ENCODE measurements around the gene MAGI2.

Gene MAGI2

DNA sequence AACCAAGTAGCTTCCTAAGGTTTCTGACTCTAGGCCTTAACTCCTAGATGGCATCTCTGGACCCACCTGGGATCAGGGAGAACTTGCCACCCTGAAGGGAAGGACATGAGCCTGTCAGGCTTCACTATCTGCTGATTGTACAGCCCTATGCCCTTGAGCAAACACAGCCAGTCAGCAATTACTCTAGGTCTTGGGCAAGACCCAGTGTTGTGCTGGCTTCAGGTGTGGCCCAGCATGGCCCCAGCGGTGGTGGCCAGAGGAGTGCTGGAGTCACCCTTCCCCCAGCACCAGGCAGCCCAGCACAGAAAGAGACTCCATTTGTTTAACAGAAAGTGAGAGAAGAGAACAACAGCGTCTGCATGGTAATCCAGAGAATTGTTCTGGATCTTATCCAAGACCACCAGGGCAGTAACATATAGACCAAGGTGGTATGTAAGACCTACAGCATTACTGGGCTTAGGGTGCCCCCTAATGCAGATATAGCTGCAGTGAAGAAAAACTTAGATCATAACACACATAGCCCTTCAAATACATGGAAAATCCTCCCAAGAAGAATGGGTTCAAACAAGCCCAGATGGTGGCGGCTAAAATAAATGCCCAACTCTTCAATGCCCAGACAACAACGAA, 207.7 kb downstream of the MAGI2 start:
- no peak for DNase-seq (ENCODE audit: low read depth)

DNA sequence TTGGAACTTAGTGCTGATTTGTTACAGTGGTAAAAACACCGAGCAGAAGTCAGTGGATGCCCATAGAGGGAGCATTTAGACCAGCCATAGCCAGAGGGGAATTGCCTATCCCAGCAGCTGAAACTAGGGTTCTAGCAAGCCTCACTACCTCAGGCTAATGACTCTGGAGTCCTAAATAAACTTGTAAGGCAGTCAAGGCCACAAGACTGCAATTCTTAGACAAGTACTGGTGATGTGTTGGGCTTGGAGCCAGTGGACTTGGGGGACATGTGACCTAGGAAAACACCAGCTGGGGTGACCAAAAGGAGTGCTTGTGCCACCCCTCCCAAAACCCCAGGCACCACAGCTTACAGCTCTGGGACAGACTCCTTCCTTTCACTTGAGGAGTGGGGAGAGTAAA, 209.0 kb downstream of the MAGI2 start:
- no peak for DNase-seq (ENCODE audit: low read depth)

DNA sequence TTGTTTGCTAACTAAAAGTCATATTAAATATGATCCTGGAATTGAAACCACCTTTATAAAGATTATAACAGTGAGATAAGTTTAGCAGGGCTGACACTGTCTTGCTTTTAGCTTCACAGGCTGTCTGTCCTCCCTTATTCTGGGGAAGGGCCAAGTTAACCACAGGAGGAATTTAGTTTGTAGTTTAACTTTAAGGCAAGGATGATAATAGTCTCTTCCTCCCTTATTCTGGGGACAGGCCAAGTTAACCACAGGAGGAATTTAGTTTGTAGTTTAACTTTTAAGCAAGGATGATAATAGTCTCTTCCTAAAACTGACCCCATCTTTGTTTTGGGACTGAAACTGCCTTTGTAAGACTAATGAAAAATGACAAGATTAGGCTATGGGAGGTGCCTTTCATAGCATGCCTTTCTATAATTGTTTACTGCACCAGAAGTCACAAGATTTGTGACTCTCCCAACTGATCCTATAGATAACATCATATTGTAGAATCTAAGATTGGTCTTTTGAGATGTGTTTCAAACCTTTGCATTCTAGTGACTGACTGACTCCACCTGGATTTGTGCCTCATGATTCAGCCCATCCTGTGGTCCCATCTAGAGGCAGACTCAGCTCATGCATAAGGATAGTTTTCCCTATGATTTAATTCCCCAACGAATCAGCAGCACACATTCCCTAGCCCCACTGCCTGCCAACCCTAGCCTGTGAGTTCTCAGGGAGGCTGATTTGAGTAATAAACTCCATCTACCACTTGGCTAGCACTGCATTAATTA, 212.0 kb downstream of the MAGI2 start:
- DNase-seq (ENCODE audit: low read depth): no peak

DNA sequence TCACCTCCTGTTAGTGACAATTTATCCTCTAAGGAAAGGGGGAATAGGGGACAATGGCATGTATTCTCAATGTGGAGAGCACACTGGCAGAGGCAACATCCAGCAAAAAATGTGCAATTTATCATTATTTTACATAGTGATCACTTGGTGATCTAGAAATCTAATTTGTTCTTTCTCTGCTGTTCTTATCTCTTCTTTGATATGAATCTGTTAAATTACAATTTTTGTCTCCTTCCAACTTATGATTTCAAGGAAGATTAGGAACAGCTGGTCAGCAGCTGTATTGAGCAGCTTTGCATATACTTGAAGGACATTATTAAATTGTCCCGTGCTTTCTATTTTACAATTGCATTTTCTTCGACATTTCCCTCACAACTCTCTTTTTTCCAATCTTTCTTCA, 213.1 kb downstream of the MAGI2 start:
- DNase-seq (ENCODE audit: low read depth): no peak

DNA sequence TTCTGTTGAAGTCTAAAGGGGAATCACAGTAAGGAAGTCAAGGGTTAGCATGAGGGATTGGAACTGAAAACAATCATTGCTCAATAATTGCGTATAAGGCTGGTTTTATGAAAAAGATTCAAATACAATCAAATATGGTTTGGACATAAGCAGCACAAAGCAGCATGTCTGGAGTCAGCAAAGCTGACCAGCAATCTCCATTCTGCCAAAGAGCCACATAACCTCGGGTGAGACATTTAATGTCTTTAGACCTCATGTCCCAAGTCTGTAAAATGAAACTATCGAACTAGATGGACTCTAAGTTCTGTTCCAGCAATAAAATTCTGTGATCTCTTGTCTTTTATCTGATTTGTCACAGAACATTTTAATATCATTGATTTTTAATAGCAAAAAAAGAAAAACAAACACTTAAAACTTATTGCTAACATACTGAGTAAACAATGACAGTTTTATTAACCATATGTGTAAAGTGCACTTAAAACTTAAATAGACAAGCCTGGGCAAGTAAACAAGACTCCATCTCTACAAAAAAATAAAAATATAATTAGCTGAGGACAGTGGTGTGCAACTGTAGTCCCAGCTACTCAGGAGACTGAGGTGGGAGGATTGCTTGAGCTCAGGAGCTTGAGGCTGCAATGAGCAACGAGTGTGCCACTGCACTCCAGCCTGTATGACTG, 217.0 kb downstream of the MAGI2 start:
- no peak for DNase-seq (ENCODE audit: low read depth)

DNA sequence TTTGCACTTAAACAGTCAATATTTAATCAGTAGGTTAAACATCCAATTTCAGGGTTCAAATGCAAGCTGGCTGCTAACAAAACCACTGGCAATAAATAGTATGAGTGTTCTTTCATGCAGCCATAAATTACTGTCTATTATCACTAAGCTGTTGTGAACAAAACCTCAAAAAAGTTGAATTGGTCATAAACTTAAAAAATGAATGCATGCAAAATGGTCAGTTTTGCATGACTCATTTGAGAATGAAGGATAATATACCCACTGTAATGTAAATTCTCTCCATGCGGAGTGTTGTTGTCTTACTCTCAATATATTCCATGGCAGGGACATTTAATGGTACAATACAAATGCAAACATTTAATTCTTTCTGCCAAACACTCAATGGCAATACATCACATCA, 226.4 kb downstream of the MAGI2 start:
- no peak for DNase-seq (ENCODE audit: low read depth)

DNA sequence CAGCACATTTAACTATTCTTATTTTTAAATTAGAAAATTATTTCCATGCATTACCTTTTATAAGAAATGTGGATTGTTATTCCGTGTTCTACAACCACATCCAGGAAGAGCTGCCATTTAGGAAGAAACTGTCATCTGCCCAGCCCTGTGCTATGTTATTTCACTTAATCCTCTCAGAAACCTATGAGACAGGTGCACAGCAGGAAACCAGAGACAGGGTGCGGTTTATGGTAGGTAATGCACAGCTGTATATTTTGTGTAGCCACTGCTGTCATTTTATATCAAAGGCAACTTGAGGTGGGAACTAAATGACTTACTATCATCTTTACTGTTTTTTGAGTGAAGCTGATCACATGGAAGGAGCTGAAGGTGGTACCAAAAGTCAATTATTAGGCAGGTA, 232.3 kb downstream of the MAGI2 start:
- no peak for DNase-seq (ENCODE audit: low read depth)

DNA sequence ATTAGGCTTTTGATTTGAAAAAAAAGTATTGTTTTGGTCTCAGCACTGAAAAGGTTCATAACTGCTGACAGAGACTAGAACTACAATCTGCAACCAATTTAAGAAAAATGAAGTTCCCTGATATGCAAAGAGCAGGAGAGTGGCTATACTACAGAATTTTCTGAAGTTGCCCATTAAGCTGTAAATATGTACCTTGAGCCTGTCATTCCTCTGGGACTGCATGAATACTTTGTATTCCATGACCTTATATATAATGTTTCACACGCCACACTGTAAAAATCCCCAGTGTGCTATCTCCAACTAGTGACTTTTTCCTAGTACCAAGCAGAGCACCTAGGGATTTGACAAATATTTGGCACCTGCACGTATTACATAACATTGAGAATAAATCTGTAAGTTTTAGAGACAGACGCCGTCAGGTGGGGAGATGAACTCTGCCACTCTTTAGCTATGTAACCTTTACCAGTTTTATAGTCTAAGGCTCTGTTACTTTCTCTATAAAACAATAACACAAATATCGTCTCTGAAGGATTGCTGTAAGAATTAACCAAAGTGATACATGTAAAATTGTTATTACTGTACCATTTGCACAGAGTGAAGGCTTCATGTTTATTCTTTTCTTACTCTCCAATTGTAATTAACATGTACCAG, 235.4 kb downstream of the MAGI2 start:
- no peak for DNase-seq (ENCODE audit: low read depth)

DNA sequence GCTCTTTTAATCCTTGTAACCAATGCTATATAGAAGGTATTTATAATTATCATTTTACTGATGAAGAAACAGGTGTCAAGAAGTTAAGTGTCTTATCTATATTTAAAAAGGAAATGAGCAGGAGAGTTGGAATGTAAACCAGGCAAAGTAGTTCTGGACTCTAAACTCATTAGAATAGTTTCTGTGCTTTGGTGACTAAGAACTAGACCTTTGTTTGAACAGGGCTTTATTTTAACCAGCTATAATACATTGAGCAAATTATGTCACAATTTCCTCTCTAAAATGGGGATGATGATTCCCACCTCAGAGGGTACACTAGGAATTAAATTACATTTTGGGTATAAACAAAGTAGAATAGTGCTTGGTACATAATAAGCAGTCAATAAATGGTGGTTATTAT, 236.0 kb downstream of the MAGI2 start:
- no peak for DNase-seq (ENCODE audit: low read depth)

DNA sequence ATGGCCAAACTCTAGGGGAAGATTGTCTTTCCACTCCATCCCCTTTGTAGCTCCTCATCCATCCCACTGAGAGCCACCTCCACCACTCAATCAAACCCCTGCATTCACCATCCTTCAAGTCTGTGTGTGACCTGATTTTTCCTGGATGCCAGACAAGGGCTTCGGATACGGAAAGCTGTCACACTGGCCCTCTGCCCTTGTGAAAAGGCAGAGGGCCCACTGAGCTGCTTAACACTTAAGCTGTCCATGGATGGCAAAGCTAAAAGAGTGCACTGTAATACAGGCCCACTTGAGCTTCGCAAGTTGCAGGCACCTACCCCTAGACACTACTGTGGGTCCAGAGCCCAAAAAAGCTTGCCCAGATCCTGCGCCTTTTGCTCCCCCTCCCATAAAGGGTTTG, 237.2 kb downstream of the MAGI2 start:
- DNase-seq (ENCODE audit: low read depth): no peak

DNA sequence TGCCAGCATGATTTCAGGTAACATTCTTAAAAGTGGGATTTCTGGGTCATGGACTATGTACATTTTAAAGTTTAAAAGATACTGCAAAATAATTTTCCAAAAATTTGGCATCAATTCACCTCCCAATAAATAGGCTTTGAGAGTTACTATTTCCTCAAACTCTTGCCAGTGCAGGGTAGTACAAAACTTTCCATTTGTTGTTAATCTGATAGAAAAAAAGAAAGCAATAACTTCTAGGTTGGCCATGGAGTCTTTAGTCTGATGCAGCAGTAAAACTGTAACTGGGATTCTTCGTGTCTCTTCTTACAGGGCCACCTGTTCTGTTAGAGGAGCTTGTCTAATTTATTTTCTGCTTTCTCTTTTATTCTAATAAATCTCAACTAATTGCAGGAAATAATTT, 241.1 kb downstream of the MAGI2 start:
- no peak for DNase-seq (ENCODE audit: low read depth)

DNA sequence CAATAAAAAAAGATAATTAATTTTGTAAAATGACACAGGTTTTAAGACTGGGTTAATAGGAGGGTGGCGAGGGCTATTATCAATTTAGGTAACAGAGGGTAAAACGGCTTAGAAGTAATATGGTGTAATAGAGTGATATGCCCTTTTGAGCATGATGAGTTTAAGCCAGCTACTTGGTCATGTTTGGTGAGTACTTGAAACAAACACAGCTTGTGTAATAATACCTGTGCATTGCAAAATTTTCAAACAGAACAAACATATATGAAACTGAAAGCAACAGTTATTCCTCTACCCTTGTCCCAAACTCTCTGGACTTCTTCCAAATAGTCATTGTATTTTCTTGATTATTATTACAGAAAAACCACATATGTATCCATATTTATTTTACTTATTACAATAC, 241.7 kb downstream of the MAGI2 start:
- DNase-seq (ENCODE audit: low read depth): no peak

DNA sequence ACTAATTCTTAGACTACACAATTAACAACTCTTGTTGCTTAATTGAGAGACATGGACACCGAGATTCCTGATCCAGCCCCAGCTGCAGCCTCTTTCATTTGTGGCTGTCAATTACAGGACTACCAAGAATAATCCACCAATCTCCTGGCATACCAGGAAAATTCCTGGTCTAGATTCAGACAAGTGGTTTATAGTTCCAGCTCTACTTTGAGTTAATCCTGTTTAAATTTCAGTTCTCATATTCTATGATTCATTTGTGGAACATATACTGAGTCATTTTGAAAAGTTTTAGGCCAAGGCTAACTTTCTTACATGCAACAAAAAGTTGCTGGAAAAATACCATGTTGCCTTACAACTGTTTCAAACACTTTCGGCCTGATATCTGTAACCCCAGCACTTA, 253.5 kb downstream of the MAGI2 start:
- DNase-seq (ENCODE audit: low read depth): no peak

DNA sequence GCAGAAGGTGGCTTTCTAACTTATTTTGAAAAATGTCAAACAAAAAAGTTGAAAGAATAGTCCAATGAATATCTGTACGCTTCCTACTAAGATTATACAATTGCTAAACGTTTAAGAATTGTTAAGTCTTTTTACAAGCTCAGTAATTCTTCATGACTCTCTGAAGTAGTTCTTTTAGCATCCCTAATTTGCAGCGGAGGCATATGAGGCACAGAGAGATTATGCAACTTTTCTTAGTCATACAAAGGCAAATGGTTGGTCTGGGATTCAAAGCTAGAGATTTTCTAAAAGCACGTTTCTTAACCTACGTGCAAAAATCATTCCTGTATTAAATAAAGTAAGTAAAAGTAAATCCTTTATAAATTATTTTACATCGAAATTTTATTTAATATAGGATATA, 254.2 kb downstream of the MAGI2 start:
- no peak for DNase-seq (ENCODE audit: low read depth)

DNA sequence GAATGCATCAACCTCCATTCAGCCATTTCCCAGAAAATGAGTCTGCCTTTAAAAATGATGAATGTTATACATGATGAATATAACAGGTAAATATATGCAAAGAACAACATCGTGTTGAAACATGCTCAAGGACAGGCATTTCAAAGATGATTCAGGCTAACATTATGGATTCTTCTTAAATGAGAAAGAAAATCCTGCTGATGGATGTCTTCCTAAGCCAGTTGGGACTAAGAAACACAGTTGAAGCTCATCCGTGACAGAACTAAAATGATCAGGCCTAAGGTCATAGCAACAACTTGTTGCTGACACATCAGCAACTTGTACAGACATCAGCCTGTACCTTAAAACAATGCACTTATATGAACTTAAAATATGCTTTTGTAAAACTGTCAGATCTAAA, 267.9 kb downstream of the MAGI2 start:
- DNase-seq (ENCODE audit: low read depth): no peak

DNA sequence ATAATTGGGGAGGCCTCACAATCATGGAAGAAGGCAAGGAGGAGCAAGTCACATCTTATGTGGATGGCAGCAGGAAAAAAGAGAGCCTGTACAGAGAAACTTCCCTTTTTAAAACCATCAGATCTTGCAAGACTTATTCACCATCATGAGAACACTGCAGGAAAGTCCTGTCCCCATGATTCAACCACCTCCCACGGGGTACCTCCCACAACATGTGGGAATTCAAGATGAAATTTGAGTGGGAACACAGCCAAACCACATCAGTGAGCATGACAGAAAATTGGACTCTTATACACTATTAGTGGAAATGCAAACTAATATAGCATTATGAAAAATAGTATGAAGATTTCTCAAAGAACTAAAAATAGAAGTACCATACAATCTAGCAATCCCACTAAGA, 271.2 kb downstream of the MAGI2 start:
- no peak for DNase-seq (ENCODE audit: low read depth)

DNA sequence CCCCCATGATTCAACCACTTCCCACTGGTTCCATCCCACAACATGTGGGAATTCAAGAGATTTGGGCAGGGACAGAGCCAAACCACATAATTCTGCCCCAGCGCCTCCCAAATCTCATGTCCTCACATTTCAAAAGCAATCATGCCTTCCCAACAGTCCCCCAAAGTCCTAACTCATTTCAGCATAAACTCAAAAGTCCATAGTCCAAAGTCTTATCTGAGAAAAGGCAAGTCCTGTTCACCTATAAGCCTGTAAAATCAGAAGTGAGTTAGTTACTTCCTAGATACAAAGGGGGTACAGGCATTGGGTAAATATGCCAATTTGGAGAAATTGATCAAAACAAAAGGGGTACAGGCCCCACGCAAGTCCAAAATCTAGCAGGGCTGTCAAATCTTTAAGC, 272.9 kb downstream of the MAGI2 start:
- no peak for DNase-seq (ENCODE audit: low read depth)

DNA sequence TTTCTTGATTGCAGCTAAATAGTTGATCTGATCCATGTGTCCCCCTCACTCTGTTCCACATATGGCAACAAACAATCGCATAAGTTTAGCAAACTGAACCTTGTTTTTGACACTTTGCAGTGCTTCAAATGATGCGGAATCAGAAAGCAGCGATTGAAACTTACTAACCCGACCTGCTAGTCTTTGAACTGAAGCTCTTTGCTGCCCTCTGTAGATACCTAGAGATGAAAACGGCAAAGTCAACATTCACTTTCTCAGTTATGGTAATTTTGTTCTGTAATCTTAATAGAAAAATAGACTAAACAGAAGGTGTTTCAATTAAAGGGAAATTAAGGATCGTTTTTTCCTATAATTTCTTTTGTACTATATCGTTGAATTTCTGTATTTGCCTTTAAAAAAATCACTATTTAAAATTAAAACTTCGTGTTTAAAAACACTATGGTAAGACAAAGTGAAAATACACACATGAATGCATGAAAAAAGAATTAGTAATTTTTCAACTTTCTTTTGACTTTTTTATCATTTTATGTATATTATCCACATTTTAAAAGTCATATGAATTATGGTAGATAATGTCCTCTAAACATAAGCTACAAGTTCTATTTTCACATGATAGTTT, 276.5 kb downstream of the MAGI2 start:
- no peak for DNase-seq (ENCODE audit: low read depth)

DNA sequence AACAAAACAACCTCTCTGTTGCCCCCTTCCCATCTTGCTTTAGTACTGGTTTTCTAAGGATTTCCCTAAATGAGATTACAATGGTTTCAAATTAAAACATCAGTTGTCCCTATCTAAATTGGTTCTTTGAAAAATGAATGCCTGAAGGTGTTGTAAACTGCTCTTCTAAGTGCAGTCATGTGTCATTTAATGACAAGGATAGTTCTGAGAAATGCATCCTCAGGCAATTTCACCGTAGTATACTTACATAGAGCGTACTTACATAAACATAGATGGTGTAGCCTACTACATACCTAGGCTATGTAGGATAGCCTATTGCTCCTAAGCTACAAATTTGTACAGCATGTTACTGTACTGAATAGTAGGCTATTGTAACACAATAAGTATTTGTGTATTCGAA, 278.1 kb downstream of the MAGI2 start:
- DNase-seq (ENCODE audit: low read depth): no peak

DNA sequence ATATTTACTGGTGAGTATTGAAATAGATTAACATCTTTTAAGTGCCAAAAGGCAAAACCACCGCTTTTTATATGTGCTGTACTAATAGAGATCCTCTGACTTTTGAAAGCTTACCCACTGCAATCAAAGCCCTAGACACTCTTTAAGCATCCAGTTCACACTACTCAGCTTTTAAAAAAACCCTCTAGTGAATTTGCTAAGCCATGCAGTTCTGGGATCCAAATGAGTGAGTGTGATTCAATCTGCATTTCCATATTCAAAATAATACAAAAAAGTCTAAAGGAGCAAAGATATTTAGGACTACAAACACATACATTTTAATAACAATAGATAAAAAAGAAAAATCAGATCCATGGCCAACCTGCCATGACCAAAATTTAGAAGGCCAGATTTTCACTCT, 288.2 kb downstream of the MAGI2 start:
- DNase-seq (ENCODE audit: low read depth): no peak

DNA sequence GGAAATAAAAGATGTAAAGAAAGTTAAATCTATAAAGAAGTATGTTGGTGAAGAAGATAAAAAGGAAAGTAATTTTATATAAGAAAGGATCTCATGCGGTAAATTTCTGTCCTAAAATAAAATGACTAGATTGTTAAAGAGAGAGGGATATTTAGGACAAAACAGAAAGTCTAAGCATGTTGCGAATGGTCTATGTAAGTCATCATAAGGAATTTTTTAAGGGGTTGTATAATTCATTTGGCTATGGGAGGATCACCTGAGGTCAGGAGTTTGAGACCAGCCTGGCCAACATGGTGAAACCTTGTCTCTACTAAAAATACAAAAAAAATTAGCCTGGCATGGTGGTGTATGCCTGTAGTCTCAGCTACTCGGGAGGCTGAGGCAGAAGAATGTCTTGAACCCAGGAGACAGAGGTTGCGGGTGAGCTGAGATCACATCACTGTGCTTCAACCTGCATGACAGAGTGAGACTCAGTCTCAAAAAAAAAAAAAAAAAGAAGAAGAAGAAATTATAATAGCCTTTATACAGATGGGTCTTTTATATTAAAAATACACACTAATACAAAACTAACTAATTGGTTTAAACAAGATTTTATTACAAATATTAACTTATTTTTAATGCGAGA, 294.3 kb downstream of the MAGI2 start:
- DNase-seq (ENCODE audit: low read depth): no peak

DNA sequence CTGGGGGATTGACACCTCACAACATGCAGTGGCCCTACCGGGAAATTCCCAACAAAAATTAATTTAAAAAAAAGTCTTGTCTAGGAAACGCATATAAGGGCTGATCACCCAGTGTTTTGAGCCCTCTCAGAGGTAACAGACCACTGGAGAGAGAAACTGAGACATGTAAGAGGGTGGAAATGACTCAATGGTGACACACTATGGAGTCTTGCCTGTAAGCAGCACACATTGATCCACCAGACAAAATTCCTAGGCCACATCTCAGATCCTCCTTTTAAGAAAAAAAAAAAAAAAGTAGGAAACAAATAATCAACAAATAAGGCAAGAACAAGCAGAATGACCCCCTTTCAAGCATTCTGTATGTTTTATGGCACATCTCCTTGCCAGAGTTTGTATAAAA, 296.2 kb downstream of the MAGI2 start:
- no peak for DNase-seq (ENCODE audit: low read depth)

Data from activated gamma-delta T cell treated with anti-CD3 and anti-CD28 coated beads, Interleukin-2, amount 50 U/mL, for 16 hours (primary cell).